Measurements from ENCODE around the gene FGA.
"Not testable (repeated sequence)": the region's sequence is repeated elsewhere in the genome, so short reads cannot be mapped to it uniquely, and the experiment has no call there.

FGA gene

DNA sequence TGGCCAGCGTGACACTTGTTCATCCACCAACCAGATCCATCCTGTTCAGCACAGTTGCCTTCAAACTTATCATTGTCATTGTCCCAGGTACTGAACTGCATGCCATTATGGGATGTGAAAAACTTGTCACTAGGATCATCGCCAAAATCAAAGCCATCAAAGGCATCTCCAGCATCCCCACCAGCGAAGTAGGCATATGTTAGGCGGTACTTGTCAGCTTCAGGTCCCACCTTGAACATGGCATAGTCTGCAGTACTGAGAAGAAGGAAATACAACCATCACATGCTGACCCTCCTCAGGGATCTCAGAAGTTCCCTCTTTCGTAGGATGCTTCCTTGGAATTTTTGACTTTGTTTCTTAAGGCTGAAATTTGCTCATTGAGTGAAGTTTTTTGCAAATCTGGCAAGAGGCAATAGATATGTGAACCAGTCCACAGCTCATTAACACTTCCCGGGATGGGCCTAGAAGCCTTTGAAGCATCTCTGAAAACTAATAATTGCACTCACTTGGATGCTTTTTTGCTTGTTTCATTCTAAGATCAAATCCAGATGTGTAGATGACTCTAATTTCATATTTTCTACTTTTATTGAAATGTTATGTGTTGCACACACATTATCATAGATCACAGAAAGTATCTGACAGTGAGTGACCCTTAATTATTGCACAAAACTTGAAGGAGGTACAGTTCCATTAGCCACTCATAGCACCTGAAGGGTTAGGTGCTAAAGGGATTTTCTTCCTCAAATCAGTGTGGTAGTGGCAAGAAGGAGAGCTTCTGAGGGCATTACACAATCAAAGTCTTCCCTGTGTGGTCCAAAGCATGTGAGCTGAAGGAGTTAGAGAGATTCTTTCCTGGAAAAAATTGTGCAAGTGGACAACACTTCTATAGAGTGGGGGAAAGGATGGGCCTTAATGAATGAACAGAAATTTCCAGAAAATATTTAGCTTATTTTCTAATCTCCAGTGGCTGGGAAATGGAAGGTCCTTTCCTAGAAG, 16.5 kb upstream of the FGA start:
- no peak for DNase-seq (ENCODE audit: low read depth)

DNA sequence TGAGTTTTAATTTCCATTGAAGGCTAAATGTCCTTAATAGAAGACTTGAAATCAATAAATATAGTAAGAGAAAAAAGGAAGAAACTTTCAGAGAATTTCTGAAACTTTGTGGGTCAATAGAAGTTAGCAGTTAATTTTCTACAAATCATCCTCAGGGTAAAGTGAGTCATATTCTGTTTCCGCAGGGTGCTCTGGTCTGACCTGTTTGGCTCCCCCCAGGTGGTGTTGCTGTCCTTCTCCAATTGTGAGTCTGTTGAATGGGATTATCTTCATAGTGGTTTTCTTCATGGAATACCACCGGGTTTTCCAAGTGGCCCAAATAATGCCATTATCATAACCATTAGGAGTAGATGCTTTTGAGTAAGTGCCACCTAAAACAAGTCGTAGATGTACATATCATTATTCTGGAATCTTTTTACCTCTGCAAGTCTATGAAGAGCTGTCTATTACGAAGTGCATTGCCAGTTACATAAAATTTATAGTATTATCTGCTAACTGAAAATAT, 14.2 kb upstream of the FGA start:
- no peak for DNase-seq (ENCODE audit: low read depth)

DNA sequence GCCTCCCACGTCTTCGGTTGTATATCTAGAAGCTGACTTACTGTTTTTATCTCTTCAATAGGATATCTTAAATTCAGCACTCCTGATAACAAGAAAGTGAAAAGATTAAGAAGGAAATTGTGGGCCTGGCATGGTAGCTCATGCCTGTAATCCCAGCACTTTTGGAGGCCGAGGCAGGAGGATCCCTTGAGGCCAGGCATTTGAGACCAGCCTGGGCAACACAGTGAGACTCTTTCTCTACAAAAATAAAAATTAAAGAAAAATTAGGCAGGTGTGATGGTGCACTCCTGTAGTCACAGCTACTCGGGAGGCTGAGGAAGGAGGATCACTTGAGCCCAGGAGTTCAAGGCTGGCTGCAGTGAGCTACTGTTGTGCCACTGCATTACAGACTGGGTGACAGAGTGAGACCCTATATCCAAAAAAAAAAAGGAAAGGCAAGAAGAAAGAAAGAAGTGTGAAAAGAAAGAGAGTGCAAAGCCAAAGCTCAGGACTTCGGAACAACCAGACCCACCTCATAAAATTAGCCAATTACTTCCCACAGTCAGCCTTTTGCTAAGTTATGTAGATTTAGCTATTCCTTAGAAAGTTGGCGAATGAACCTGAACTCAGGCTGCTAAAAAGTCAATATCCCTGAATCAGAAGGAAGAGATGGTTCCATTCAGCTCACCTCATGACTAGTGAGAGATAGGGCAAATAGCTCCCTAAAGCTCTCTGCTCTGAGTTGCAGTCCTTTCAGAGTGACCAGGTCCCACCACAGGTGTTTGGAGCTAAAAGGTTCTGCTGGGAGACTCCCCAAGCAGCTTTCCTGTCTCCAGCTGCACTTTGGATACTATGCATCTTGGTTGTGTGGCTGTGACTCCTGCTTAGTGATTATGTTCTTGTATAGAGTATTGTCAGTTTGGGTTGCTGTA, 12.7 kb upstream of the FGA start:
- no peak for DNase-seq (ENCODE audit: low read depth)

DNA sequence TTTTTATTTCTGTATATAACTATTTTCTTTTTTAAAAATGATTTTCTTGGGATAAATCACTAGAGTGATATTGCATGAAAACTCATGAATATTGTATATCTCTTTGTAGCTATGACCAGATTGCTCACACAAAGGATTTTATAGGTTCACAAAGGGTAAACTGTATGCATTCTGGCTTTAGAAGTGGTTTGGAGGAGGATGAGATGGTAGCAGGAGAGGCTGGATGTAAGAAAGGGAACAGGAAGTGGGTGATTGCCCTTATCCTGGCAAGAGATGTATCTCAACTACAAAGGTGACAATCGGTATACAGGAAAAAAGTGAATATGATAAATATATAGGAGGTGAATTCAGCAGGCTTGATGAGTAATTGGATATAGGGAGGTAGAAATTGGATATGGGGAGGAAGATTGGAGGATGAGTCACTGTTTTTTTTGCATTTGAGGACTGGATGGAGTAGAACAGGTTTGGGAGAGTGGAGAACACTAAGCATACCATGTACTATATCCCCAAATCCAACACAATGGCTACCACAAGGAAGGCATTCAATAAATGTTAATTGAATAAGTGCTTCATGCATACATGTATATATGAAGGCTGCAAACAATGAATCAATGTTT, 12.0 kb upstream of the FGA start:
- no peak for DNase-seq (ENCODE audit: low read depth)

GRCh38 chr4:154597798-154598774, 7.5 kb upstream of the FGA start:
- no peak for DNase-seq (ENCODE audit: low read depth)

GRCh38 chr4:154597281-154597680, 6.7 kb upstream of the FGA start:
- not testable (repeated sequence) for DNase-seq (ENCODE audit: low read depth)

- DNase-seq (ENCODE audit: low read depth) = no peak
These were observed 5.3 kb upstream of the FGA start for GRCh38 chr4:154595807-154596206.

GRCh38 chr4:154594343-154594742, 3.8 kb upstream of the FGA start:
- not testable (repeated sequence) for DNase-seq (ENCODE audit: low read depth)

DNA sequence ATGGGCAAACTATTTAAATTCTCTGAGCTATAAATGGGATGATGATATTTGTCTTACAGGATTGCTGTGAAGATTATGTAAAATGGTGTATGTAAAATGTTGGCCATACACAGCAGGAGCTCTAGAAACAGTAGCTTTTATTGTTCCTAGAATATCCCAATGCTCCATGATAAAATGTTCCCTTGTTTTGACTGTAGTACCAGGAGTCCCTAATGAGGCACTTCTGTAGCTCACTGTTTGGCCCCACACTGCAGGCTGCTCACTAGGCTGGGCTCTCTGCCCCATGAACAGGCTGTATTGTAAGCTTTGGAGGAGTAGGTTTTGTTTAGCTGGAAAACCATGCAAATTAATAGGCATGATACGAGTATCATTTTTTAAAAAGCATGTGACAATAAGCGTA, 3.3 kb upstream of the FGA start:
- DNase-seq (ENCODE audit: low read depth) = no peak

GRCh38 chr4:154591890-154592289, 1.3 kb upstream of the FGA start:
- no peak for DNase-seq (ENCODE audit: low read depth)

- no peak for DNase-seq (ENCODE audit: low read depth)
These were observed 995 bp downstream of the FGA start for GRCh38 chr4:154589296-154590197.

DNA sequence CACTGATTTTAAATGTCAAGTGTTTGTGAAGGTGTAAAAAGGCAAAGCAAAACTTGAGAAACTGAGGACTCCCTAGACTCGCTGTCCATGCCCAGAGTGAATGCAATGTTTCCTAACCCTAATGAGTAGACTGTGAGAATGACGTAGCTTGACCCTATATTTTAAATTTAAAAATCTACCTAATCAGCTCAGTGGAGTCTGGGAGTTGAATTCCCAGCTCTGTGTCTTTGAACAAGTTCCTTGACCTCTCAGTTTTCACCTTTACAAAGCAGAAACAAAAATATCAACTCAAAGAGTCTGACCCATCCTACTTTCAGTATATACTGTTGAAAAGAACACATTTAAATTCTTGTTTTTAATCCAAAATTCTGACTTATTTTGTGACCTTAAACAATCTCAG, 2.3 kb downstream of the FGA start:
- DNase-seq (ENCODE audit: low read depth) = no peak

GRCh38 chr4:154586296-154587033, 4.1 kb downstream of the FGA start:
- DNase-seq (ENCODE audit: low read depth) = no peak

- DNase-seq (ENCODE audit: low read depth) = no peak
These were observed 5.0 kb downstream of the FGA start for GRCh38 chr4:154585369-154586018.

DNA sequence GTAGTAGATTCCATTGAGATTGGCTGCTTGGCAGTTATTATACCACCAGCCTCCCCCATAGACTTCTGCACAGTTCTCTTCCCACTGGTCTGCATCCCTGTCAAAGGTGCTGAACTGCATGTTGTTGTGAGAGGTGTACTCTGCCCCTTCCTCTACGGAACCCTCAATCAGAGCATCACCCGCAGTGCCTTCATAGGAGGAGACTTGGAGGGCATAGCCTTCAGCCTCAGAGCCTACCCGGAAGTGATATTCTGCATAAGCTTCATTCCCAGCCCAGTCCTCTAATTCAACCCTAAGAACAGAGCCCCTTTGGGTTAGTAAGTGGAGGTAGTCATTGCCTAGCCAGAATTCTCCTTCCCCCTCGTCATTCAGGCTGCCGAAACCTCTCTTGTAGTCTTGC, 6.3 kb downstream of the FGA start:
- no peak for DNase-seq (ENCODE audit: low read depth)

DNA sequence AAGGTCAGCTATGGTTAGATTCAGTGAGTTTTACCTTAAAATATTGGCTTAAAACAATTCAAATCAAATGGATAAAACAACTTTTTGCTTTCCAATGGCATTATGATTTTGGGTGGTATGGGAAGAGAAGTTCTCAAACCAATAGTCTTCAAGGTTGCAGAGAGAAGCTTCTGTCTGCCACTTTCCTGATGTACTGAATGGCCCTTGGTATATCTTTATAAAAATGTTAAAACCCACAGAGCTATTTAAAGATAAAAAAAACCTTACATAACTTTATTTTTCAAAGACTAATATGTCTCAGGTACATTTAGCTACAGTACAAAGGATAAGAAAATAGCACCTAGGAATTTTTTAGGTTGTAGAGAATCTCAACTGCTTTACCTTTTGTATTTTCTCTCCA, 6.9 kb downstream of the FGA start:
- DNase-seq (ENCODE audit: low read depth) = no peak

- DNase-seq (ENCODE audit: low read depth) = no peak
These were observed 7.3 kb downstream of the FGA start for GRCh38 chr4:154583230-154583629.

DNA sequence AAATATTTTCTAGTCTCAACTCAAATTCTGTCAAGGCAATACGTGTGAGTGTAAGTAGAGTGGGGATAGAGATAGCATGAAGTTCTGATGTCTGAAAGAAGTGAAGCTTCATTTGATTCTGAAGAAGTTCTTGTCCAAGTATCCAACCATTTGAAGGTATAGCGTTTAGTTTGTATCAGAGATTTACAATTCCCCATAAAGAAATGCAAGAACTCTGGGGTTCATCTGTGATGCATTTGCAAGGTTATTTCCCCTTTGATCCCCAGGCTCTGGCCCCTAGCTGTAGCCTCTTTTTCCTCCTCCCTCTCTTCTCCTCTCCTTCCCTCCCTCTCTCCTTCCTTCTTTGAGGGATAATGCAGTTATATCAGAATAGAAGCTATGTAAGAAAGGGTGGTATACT, 7.8 kb downstream of the FGA start:
- DNase-seq (ENCODE audit: low read depth) = no peak

DNA sequence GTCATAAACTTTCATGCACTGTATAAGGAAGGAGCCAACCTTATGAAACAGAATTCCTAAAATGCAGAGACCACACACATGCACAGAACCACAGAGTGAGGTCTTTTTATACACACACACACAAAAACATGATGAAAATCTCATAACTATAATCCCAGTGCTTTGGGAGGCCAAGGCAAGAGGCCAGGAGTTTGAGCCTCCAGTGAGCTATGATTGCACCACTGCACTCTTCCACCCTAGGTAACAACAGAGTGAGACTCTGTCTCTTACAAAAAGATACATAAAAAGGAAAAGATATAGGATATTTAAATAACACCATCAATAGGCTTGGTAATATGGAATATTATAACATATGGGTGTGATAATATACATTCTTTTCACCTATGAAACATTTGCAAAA, 10.6 kb downstream of the FGA start:
- no peak for DNase-seq (ENCODE audit: low read depth)

Measured in activated T-helper 9 cell treated with anti-CD3 and anti-CD28 coated beads, Interleukin-2, amount 50 U/mL, for 16 hours (primary cell).